MCF 10A (cell line): ENCODE data around the gene H1-8. TPM values are rescaled to one million over a fixed set of nuclear protein-coding genes. Genes with fewer than 3 reads are reported as not detected.

Experiments
- BruUV-seq: library from RNA; stranded (reverse); fragments of 400-500 nt; replicated peaks from 2 replicates; lab custom pipeline; 2021; lab: Mats Ljungman, UMichigan
- CTCF ChIA-PET: fragments of 300-600 bp; sonication (Branson Sonifier 250); formaldehyde crosslinking; extraction: SDS; loops from one replicate; lab custom pipeline; 2021; ENCODE audit warnings: antibody characterized with exemption, inconsistent platforms; lab: Yijun Ruan, JAX
- POLR2A ChIA-PET: fragments of 300-600, 350-650 bp; sonication (Branson Sonifier 250); formaldehyde crosslinking; extraction: SDS; loops from one replicate; lab custom pipeline; 2020; ENCODE audit warnings: antibody characterized with exemption, inconsistent platforms; lab: Yijun Ruan, JAX
- DNase-seq: peaks from one replicate; pipeline ENCODE4 v3.0.0-alpha.2; 2018; ENCODE audit not compliant: unreplicated experiment
- H3K27ac Mint-ChIP-seq: one replicate; pipeline ENCODE4 v1.8.0; 2022; ENCODE audit warnings: mild to moderate bottlenecking, low read depth, mixed read lengths; ENCODE audit not compliant: unreplicated experiment
- H3K27me3 Mint-ChIP-seq: one replicate; pipeline ENCODE4 v1.8.0; 2022; ENCODE audit warnings: mixed read lengths; ENCODE audit not compliant: insufficient read depth, unreplicated experiment
- H3K36me3 Mint-ChIP-seq: one replicate; pipeline ENCODE4 v1.8.0; 2022; ENCODE audit warnings: mild to moderate bottlenecking, moderate library complexity, mixed read lengths; ENCODE audit not compliant: insufficient read depth, unreplicated experiment
- H3K4me1 Mint-ChIP-seq: one replicate; pipeline ENCODE4 v1.8.0; 2022; ENCODE audit warnings: mixed read lengths; ENCODE audit not compliant: insufficient read depth, unreplicated experiment
- H3K4me3 Mint-ChIP-seq: one replicate; pipeline ENCODE4 v1.8.0; 2022; ENCODE audit warnings: mild to moderate bottlenecking, moderate library complexity, mixed read lengths; ENCODE audit not compliant: unreplicated experiment
- H3K9me3 Mint-ChIP-seq: one replicate; pipeline ENCODE4 v1.8.0; 2022; ENCODE audit warnings: mixed read lengths; ENCODE audit not compliant: unreplicated experiment
- intact Hi-C: fragments of 100-400 bp; cut with micrococcal nuclease; formaldehyde crosslinking; loops from 2 replicates; pipeline ENCODE4 v1.14.1; 2022
- total RNA-seq: library from RNA; stranded (reverse); gene quantifications from 2 replicates; pipeline ENCODE4 v1.2.3, GENCODE V29; 2022
- TF ChIP-seq, protein P1 (sequence below): fragments of 200-600 bp; IDR thresholded peaks from one replicate; pipeline ENCODE4 v1.8.0; 2022; ENCODE audit warnings: antibody characterized with exemption, mild to moderate bottlenecking; ENCODE audit not compliant: unreplicated experiment

H1-8 gene
- total RNA-seq, 1 experiment from 2014 or later = not detected

DNA sequence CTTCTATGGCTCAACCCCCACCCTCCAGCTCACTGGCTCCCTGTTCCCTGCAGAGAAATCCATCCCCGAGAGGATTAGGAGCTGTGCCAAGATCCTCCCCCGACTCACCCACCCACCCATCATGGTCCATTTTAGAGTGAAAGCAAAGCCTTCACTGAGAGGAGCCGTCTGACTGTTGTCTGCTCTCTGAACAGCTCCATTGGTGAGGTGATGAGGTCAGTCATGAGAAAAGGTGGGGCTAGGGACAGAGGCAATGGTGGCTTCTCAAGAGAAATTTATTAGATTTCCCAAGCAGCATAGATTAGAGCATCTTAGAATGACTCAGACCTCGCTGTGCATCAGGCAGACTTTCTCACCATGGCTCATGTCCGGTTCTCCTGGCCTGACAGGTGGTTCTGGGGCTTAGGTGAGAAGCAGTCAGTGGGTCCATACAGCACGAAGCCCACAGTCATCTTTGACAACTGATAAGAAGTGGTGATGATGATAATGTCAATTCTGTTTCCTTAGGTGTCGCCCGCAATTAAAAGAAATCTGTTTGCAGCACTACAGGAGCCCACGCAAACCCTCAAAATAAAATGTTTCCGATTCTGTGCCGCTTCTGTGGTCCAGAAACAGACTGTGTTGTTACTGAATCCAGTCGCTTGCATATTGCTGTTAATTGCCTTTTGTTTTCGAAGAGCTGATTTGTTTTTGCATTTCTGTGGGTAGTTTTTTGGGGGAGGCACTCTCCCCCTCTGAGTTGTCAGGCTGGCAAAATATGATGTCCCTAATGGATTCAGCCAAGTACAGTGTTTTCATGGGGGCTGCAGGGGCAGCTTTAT, 39.3 kb upstream of the H1-8 start:
- BruUV-seq = no TSS peak
- H3K27me3 Mint-ChIP-seq = no peaks in the 10 kb centered on the region
- no peaks in the 10 kb centered on the region for H3K4me1 Mint-ChIP-seq
- no peak for DNase-seq
- TF ChIP-seq, protein P1, sequence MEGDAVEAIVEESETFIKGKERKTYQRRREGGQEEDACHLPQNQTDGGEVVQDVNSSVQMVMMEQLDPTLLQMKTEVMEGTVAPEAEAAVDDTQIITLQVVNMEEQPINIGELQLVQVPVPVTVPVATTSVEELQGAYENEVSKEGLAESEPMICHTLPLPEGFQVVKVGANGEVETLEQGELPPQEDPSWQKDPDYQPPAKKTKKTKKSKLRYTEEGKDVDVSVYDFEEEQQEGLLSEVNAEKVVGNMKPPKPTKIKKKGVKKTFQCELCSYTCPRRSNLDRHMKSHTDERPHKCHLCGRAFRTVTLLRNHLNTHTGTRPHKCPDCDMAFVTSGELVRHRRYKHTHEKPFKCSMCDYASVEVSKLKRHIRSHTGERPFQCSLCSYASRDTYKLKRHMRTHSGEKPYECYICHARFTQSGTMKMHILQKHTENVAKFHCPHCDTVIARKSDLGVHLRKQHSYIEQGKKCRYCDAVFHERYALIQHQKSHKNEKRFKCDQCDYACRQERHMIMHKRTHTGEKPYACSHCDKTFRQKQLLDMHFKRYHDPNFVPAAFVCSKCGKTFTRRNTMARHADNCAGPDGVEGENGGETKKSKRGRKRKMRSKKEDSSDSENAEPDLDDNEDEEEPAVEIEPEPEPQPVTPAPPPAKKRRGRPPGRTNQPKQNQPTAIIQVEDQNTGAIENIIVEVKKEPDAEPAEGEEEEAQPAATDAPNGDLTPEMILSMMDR = no peak
- H3K36me3 Mint-ChIP-seq = peaks cover 6% of the 10 kb centered on the region
- no peaks in the 10 kb centered on the region for H3K9me3 Mint-ChIP-seq
- CTCF ChIA-PET = interaction anchor here (0.5 kb wide), 1 partner anchor 384 kb away, joined by 3 read pairs; no protein-coding TSS in a partner anchor
- H3K27ac Mint-ChIP-seq = no peak overlapping the region
- POLR2A ChIA-PET = no interaction called here
- intact Hi-C loops = no loop called here
- no peak overlapping the region for H3K4me3 Mint-ChIP-seq

DNA sequence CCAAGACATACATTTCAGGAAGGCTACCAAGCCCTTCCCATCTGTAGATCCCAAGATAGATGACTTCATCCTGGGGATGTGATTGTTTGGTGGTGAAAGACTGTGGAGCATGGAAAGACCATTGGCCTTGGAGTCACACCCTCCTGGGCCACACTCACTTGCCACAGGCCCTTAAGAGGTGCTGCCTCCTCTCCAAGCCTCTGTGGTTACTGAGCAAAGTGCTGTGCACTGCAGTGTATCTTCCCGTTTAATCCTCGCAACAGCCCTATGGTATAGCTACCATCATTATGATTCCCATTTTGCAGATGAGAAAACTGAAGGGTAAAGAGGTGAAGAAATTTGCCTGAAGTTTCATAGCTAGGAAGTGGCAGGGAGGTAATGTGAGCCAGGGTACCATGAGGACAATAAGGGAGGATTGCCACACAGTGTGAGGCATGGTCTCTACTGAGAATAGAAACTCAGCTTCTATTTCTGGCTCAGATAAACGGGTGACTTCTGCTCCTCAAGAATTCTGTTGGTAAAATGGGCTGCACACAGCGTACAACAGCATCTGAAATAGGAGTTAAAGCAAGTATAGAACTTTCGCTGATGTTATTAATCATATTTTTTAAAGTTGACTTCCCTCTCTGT, 38.4 kb upstream of the H1-8 start:
- Mint-ChIP-seq H3K27ac (no peak overlapping the region), H3K27me3 (no peaks in the 10 kb centered on the region), H3K9me3 (no peaks in the 10 kb centered on the region), H3K36me3 (peaks cover 6% of the 10 kb centered on the region), H3K4me3 (no peak overlapping the region), H3K4me1 (no peaks in the 10 kb centered on the region)
- CTCF ChIA-PET = no interaction called here
- no TSS peak for BruUV-seq
- intact Hi-C loops = no loop called here
- DNase-seq = no peak
- TF ChIP-seq, protein P1 = no peak
- POLR2A ChIA-PET = no interaction called here

DNA sequence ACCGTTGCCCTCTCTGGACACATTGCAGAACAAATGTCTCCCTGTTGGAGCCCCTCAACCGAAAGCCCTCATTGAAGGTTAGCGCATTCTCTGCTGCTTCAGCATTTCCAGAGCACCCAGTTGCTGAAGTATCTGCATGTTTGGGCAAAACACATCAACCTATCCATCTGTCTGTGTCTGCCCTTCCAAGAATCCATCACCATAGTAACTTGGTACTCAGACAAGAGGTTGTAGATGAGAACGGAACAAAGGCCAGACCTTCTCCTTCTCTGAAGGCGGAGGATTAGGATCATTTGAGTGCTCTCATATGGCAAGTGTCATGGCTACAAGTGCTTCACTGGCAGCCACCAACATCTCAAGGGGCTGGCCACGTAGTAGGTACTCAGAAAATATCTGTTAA, 37.6 kb upstream of the H1-8 start:
- Mint-ChIP-seq H3K27ac (no peak overlapping the region), H3K36me3 (peaks cover 6% of the 10 kb centered on the region), H3K4me1 (no peaks in the 10 kb centered on the region), H3K4me3 (no peak overlapping the region), H3K27me3 (no peaks in the 10 kb centered on the region), H3K9me3 (no peaks in the 10 kb centered on the region)
- intact Hi-C loops = no loop called here
- no peak for DNase-seq
- BruUV-seq = no TSS peak
- TF ChIP-seq, protein P1 = no peak
- ChIA-PET POLR2A (no interaction called here), CTCF (no interaction called here)

DNA sequence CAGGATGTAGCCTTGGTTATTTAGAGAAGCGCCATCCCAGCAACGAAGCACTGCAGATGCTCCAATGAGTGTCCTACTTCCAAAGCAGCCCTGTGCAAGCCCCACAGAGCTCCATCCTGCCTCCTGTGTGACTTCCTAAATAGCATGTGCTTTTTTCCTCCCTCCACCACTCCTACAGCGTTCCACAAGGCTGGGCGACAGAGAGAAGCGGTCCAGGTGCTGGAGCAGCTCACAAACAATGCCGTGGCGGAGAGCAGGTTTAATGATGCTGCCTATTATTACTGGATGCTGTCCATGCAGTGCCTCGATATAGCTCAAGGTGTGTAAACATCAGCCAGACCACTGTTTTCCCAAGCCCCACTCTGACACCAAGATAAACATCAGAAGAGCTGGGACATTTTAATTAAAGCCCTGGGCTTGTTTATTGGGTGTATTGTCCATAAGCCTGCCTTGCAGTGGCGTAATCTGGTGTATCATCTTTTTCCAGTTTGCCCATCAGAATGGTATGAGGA, 36.7 kb upstream of the H1-8 start:
- no peaks in the 10 kb centered on the region for H3K27me3 Mint-ChIP-seq
- TF ChIP-seq, protein P1 = no peak
- H3K27ac Mint-ChIP-seq = no peak overlapping the region
- peaks cover 6% of the 10 kb centered on the region for H3K36me3 Mint-ChIP-seq
- no peak overlapping the region for H3K4me3 Mint-ChIP-seq
- no peak for DNase-seq
- H3K9me3 Mint-ChIP-seq = no peaks in the 10 kb centered on the region
- ChIA-PET POLR2A (no interaction called here), CTCF (interaction anchor here (1.2 to 1.4 kb wide), 2 partner anchors 14 to 15 kb away, joined by 3 to 4 read pairs; no protein-coding TSS in a partner anchor)
- no peaks in the 10 kb centered on the region for H3K4me1 Mint-ChIP-seq
- BruUV-seq = no TSS peak
- intact Hi-C loops = no loop called here
